ENCODE data around the gene PDE1C.

The PDE1C gene

GRCh38 chr7:31796375-31796774 lies 273.8 kb downstream of the PDE1C start:
- Histone ChIP-seq H3K27me3 (ENCODE audit: control insufficient read depth, insufficient read depth, low read length) (no peaks in the 10 kb centered on the region; the same call in 1 of the 2 replicates), H3K36me3 (ENCODE audit: control insufficient read depth, insufficient read depth, low read length) (no peaks in the 10 kb centered on the region), H3K9me3 (ENCODE audit: control insufficient read depth, insufficient read depth, low read length) (no peaks in the 10 kb centered on the region), H3K27ac (ENCODE audit: low read depth, low read length) (no peak overlapping the region), H3K4me1 (ENCODE audit: control insufficient read depth, insufficient read depth, low read length) (no peaks in the 10 kb centered on the region), H3K4me3 (ENCODE audit: low read depth, low read length) (no peak overlapping the region), H3K9ac (ENCODE audit: low read depth, low read length) (no peak overlapping the region)

- Histone ChIP-seq H3K36me3 (ENCODE audit: control insufficient read depth, insufficient read depth, low read length) (no peaks in the 10 kb centered on the region), H3K9ac (ENCODE audit: low read depth, low read length) (no peak overlapping the region), H3K27ac (ENCODE audit: low read depth, low read length) (no peak overlapping the region), H3K4me1 (ENCODE audit: control insufficient read depth, insufficient read depth, low read length) (no peaks in the 10 kb centered on the region), H3K9me3 (ENCODE audit: control insufficient read depth, insufficient read depth, low read length) (no peaks in the 10 kb centered on the region), H3K4me3 (ENCODE audit: low read depth, low read length) (no peak overlapping the region), H3K27me3 (ENCODE audit: control insufficient read depth, insufficient read depth, low read length) (no peaks in the 10 kb centered on the region; the same call in 1 of the 2 replicates)
Measured at GRCh38 chr7:31794851-31795344, 275.3 kb downstream of the PDE1C start.

- Histone ChIP-seq H3K27ac (ENCODE audit: low read depth, low read length) (no peak overlapping the region), H3K9me3 (ENCODE audit: control insufficient read depth, insufficient read depth, low read length) (no peaks in the 10 kb centered on the region), H3K36me3 (ENCODE audit: control insufficient read depth, insufficient read depth, low read length) (no peaks in the 10 kb centered on the region), H3K4me3 (ENCODE audit: low read depth, low read length) (no peak overlapping the region), H3K9ac (ENCODE audit: low read depth, low read length) (no peak overlapping the region), H3K4me1 (ENCODE audit: control insufficient read depth, insufficient read depth, low read length) (no peaks in the 10 kb centered on the region), H3K27me3 (ENCODE audit: control insufficient read depth, insufficient read depth, low read length) (no peaks in the 10 kb centered on the region; the same call in 1 of the 2 replicates)
Measured at GRCh38 chr7:31791881-31792280, 278.3 kb downstream of the PDE1C start.

- H3K36me3 ChIP-seq (ENCODE audit: control insufficient read depth, insufficient read depth, low read length): no peaks in the 10 kb centered on the region
- H3K27ac ChIP-seq (ENCODE audit: low read depth, low read length): no peak overlapping the region
- no peak overlapping the region for H3K9ac ChIP-seq (ENCODE audit: low read depth, low read length)
Measured at GRCh38 chr7:31788883-31789680, 281.1 kb downstream of the PDE1C start.

GRCh38 chr7:31788445-31788844 lies 281.8 kb downstream of the PDE1C start:
- H3K36me3 ChIP-seq (ENCODE audit: control insufficient read depth, insufficient read depth, low read length): no peaks in the 10 kb centered on the region
- H3K4me1 ChIP-seq (ENCODE audit: control insufficient read depth, insufficient read depth, low read length): no peaks in the 10 kb centered on the region
- no peak overlapping the region for H3K27ac ChIP-seq (ENCODE audit: low read depth, low read length)
- H3K4me3 ChIP-seq (ENCODE audit: low read depth, low read length): no peak overlapping the region
- 0 out of 2 replicates have a peak, but pooled peaks cover 3% of the 10 kb centered on the region for H3K27me3 ChIP-seq (ENCODE audit: control insufficient read depth, insufficient read depth, low read length)
- H3K9ac ChIP-seq (ENCODE audit: low read depth, low read length): no peak overlapping the region
- no peaks in the 10 kb centered on the region for H3K9me3 ChIP-seq (ENCODE audit: control insufficient read depth, insufficient read depth, low read length)

More at GRCh38 chr7:31788883-31789680, 281.1 kb downstream of the PDE1C start:
- 0 out of 2 replicates have a peak, but pooled peaks cover under 1% of the 10 kb centered on the region for H3K27me3 ChIP-seq (ENCODE audit: control insufficient read depth, insufficient read depth, low read length)
- no peaks in the 10 kb centered on the region for H3K4me1 ChIP-seq (ENCODE audit: control insufficient read depth, insufficient read depth, low read length)
- no peaks in the 10 kb centered on the region for H3K9me3 ChIP-seq (ENCODE audit: control insufficient read depth, insufficient read depth, low read length)
- no peak overlapping the region for H3K4me3 ChIP-seq (ENCODE audit: low read depth, low read length)

- H3K9me3 ChIP-seq (ENCODE audit: control insufficient read depth, insufficient read depth, low read length): no peaks in the 10 kb centered on the region
- peaks cover 8% of the 10 kb centered on the region; the same call in 1 of the 2 replicates for H3K27me3 ChIP-seq (ENCODE audit: control insufficient read depth, insufficient read depth, low read length)
- no peak overlapping the region for H3K4me3 ChIP-seq (ENCODE audit: low read depth, low read length)
- no peak overlapping the region for H3K9ac ChIP-seq (ENCODE audit: low read depth, low read length)
- H3K4me1 ChIP-seq (ENCODE audit: control insufficient read depth, insufficient read depth, low read length): no peaks in the 10 kb centered on the region
- no peaks in the 10 kb centered on the region for H3K36me3 ChIP-seq (ENCODE audit: control insufficient read depth, insufficient read depth, low read length)
- H3K27ac ChIP-seq (ENCODE audit: low read depth, low read length): no peak overlapping the region
Measured at GRCh38 chr7:31786326-31786725, 283.9 kb downstream of the PDE1C start.

GRCh38 chr7:31785101-31785500 lies 285.1 kb downstream of the PDE1C start:
- Histone ChIP-seq H3K27ac (ENCODE audit: low read depth, low read length) (no peak overlapping the region), H3K9ac (ENCODE audit: low read depth, low read length) (no peak overlapping the region), H3K9me3 (ENCODE audit: control insufficient read depth, insufficient read depth, low read length) (no peaks in the 10 kb centered on the region), H3K27me3 (ENCODE audit: control insufficient read depth, insufficient read depth, low read length) (peaks cover 20% of the 10 kb centered on the region), H3K36me3 (ENCODE audit: control insufficient read depth, insufficient read depth, low read length) (no peaks in the 10 kb centered on the region), H3K4me3 (ENCODE audit: low read depth, low read length) (no peak overlapping the region), H3K4me1 (ENCODE audit: control insufficient read depth, insufficient read depth, low read length) (no peaks in the 10 kb centered on the region)

GRCh38 chr7:31783221-31783620 lies 287.0 kb downstream of the PDE1C start:
- Histone ChIP-seq H3K27me3 (ENCODE audit: control insufficient read depth, insufficient read depth, low read length) (peaks cover 39% of the 10 kb centered on the region), H3K27ac (ENCODE audit: low read depth, low read length) (no peak overlapping the region), H3K36me3 (ENCODE audit: control insufficient read depth, insufficient read depth, low read length) (no peaks in the 10 kb centered on the region), H3K9ac (ENCODE audit: low read depth, low read length) (no peak overlapping the region), H3K9me3 (ENCODE audit: control insufficient read depth, insufficient read depth, low read length) (no peaks in the 10 kb centered on the region), H3K4me3 (ENCODE audit: low read depth, low read length) (no peak overlapping the region), H3K4me1 (ENCODE audit: control insufficient read depth, insufficient read depth, low read length) (no peaks in the 10 kb centered on the region)

- no peak overlapping the region for H3K27ac ChIP-seq (ENCODE audit: low read depth, low read length)
- H3K9me3 ChIP-seq (ENCODE audit: control insufficient read depth, insufficient read depth, low read length): no peaks in the 10 kb centered on the region
- no peaks in the 10 kb centered on the region for H3K36me3 ChIP-seq (ENCODE audit: control insufficient read depth, insufficient read depth, low read length)
- no peaks in the 10 kb centered on the region for H3K4me1 ChIP-seq (ENCODE audit: control insufficient read depth, insufficient read depth, low read length)
- H3K9ac ChIP-seq (ENCODE audit: low read depth, low read length): no peak overlapping the region
- peaks cover 46% of the 10 kb centered on the region for H3K27me3 ChIP-seq (ENCODE audit: control insufficient read depth, insufficient read depth, low read length)
- H3K4me3 ChIP-seq (ENCODE audit: low read depth, low read length): no peak overlapping the region
Measured at GRCh38 chr7:31782411-31782991, 287.7 kb downstream of the PDE1C start.

- no peaks in the 10 kb centered on the region for H3K9me3 ChIP-seq (ENCODE audit: control insufficient read depth, insufficient read depth, low read length)
- H3K4me3 ChIP-seq (ENCODE audit: low read depth, low read length): no peak overlapping the region
- H3K36me3 ChIP-seq (ENCODE audit: control insufficient read depth, insufficient read depth, low read length): no peaks in the 10 kb centered on the region
- H3K4me1 ChIP-seq (ENCODE audit: control insufficient read depth, insufficient read depth, low read length): no peaks in the 10 kb centered on the region
- H3K9ac ChIP-seq (ENCODE audit: low read depth, low read length): no peak overlapping the region
- no peak overlapping the region for H3K27ac ChIP-seq (ENCODE audit: low read depth, low read length)
- peaks cover 81% of the 10 kb centered on the region for H3K27me3 ChIP-seq (ENCODE audit: control insufficient read depth, insufficient read depth, low read length)
Measured at GRCh38 chr7:31778296-31778695, 291.9 kb downstream of the PDE1C start.

GRCh38 chr7:31776616-31777015 lies 293.6 kb downstream of the PDE1C start:
- Histone ChIP-seq H3K9ac (ENCODE audit: low read depth, low read length) (no peak overlapping the region), H3K27me3 (ENCODE audit: control insufficient read depth, insufficient read depth, low read length) (peaks cover 95% of the 10 kb centered on the region), H3K27ac (ENCODE audit: low read depth, low read length) (no peak overlapping the region), H3K36me3 (ENCODE audit: control insufficient read depth, insufficient read depth, low read length) (no peaks in the 10 kb centered on the region), H3K4me3 (ENCODE audit: low read depth, low read length) (no peak overlapping the region), H3K4me1 (ENCODE audit: control insufficient read depth, insufficient read depth, low read length) (no peaks in the 10 kb centered on the region), H3K9me3 (ENCODE audit: control insufficient read depth, insufficient read depth, low read length) (no peaks in the 10 kb centered on the region)
